Gastroesophageal sphincter (tissue), 3 donors: ENCODE measurements around the gene DEPDC1.

Source experiments
- CTCF ChIP-seq, 4 experiments: fragments of 200-600 bp in 2 of 4; fragments of 450-650 bp in 2 of 4; sonication (generic) in 1 of 4; IDR thresholded peaks; one replicate each; pipeline ENCODE4 v1.5.1; 2017 to 2019; ENCODE audit warnings: antibody characterized with exemption in 4 of 4, mild to moderate bottlenecking in 2 of 4, moderate library complexity in 2 of 4
- POLR2A ChIP-seq, 2 donors: fragments of 450-650 bp; IDR thresholded peaks; one replicate each; pipeline ENCODE4 v1.6.1; 2017; ENCODE audit warnings: antibody characterized with exemption in 2 of 2, mild to moderate bottlenecking in 2 of 2, moderate library complexity in 1 of 2

- TF ChIP-seq CTCF (IDR thresholded peaks at IDR 0.05) (no peak), POLR2A (IDR thresholded peaks at IDR 0.05) (no peak)
Observed at GRCh38 chr1:68453060-68453670, 43.7 kb downstream of the DEPDC1 start.
